GM21528 (cell line): ENCODE results near the gene ZFYVE28.

Source experiments
- ATAC-seq: cut with Tn5 transposase; IDR thresholded peaks from one replicate; pipeline ENCODE4 v1.9.1; 2021; ENCODE audit warnings: mild to moderate bottlenecking, moderate library complexity; ENCODE audit not compliant: unreplicated experiment, low FRiP score

Gene ZFYVE28

DNA sequence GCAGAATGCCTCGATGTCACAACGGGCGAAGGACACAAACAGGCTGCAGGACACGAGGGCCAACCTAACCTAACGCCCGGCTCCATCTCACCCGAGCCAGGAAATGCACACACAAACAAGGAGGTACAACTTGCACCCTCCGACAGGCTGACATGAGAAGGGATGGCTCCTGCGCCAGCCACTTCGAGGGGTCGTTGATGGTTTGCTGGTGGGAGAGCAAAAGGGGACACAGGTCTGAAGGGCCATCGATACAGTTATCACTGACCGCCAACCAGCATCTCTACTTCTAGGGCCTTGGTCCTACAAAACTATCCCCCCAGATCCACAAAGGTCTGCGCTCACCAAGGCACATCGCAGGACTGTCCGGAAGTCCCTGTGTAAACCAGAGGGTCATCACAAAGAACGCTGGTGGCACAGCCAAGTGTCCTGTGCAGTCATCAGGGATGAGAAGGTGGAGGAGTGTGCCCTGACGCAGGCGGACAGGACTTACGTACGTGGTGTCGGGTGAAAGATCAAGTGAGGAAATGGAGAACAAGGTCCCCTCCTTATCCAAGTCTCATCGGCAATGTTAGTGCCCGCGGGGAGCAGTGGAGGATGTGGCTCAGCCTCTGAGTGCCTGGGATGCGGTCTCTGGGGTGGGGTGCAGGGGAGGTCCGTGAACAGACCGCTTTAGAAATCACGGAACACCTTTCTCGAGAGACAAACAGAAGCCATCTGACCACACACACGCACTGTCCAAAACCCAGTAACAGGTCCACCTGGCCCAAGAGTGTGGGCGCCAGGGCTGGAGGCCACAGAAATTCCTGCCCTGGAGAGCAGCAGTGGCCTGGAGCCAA lies 163.6 kb downstream of the ZFYVE28 start:
- no peak for ATAC-seq

DNA sequence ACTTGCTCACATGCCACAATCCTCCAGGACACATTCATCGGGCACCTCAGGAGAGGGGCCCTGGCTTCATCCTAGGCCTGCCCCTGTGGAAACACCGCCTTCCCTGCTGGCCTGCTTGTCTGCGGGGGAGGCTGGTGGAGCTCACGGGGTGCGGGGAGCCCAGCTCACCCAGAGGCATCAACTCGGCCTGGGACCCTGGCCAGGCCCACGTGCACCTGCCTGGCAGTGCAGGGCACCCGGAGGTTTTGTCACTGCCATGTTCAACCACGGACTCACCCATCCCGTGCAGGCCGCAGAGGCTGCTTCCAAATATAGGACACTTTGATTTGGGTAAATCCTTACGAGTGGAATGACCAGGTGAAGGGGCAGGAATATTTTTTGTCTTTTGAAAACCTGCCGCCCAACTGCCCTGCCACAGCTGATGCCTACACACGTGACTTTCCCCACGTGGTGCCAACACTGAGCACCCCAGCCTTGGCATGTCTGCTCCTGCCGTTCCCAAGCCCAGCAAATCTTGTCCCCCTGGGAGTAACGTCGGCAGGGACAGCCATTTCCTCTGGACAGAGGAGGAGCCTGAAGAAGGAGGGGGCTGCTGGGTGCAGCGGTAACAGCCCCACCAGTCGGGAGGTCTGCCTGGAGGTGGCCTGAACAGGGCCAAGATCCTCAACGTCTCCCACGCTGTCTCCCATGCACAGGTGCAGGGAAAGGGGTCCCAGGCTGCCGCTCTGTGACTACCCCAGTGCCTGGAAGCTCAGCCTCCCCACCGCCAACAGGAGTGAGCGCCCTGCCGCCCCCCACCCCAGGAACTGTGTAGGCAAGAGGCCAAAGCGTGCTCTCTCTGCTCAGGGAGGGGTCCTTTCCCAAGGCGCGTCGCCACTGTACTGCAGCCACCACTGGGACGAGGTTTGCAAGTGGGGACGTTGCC lies 165.0 kb downstream of the ZFYVE28 start:
- no peak for ATAC-seq

DNA sequence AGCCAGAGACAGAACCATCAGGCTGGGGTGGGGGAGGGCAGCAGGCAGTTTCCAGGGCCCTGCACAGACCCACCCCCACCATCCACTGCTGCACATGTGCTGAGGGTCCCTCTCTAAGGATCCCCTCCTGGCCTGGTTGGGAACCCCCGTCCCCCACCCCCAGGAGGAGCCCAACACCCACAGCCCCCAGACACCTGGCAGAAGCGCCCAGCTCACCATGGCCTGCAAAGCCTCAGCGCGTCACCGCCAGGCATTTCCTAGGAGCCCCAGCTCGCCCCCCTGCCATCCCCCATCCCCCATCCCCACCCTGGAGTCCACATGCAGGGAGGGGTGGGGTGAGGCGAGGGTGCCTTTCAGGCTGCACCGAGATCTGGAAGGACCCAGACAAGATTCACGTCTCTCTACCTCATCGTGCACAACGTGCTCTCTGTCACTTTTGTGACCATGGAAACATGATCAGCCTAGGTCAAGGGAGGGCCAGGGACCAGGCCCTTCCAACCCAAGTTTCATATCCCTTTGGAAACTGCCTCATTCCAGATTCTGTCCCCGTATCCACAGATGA lies 165.8 kb downstream of the ZFYVE28 start:
- no peak for ATAC-seq

DNA sequence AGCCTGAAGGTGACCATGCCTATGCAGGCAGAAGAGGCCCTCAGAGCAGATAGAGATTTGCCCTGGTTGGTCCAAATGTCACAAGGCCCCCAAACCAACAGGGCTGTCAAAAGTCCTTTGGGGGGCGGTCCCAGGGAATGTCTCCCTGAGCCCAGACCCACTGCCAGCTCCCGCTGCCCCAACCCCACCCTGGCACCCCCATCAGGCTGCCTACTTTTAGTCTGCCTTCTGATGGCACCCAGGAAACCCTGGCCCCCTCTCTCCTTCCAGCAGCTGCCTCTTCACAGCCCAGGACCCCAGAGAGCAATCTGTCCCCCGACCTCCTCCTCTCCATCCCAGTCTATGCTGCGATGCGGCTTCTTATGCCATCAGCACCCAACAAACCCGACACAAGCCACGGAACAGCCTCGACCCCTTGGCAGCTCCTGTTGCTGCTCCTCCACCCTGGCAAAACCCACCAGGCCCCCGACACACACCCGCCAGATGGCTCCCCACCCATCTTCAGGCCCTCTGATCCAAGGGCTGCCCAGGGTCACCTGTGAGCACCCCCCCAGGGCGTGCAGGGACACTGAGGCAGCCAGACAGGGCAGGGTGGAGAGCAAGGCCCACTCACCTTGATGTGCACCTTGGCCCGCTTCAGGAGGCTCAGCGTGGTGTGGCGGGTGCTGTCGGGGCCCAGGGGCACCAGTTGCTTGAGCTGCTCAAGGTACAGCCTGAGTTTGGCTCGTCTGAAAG lies 166.5 kb downstream of the ZFYVE28 start:
- ATAC-seq = no peak

DNA sequence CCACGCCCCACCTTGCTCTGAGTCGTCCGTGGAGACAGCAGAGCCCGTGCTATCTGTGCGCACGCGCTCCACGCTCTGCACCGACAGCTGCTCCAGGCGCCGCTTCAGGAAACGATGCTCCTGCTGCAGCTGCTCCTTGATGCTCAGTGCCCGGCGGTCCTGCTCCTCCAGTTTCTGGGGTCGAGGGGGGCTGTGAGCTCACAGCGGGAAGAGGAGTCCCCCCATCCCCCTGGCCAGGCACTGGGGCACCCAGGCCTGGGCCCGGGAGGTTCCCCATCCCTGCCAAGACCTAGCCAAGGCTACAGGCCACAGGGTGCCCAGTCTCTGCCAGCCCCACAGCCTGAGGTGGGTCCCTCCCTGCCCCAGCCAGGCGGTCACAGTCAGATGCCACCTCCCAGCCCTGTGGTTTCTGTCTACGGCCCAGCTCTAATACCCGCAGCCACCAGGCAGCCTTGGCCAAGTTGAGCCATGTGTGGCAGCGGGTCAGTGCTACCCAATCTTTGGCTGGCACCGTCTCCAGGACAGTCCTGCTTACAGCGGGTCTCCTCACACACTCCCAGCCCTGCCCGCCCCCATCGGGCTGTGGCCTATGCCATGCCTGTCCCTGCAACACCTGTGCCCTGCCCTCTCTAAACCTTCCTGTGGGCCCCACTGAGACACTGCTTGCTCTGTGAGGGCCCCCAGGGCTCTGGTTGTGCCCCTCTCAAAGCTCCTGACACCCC lies 167.2 kb downstream of the ZFYVE28 start:
- ATAC-seq = no peak

DNA sequence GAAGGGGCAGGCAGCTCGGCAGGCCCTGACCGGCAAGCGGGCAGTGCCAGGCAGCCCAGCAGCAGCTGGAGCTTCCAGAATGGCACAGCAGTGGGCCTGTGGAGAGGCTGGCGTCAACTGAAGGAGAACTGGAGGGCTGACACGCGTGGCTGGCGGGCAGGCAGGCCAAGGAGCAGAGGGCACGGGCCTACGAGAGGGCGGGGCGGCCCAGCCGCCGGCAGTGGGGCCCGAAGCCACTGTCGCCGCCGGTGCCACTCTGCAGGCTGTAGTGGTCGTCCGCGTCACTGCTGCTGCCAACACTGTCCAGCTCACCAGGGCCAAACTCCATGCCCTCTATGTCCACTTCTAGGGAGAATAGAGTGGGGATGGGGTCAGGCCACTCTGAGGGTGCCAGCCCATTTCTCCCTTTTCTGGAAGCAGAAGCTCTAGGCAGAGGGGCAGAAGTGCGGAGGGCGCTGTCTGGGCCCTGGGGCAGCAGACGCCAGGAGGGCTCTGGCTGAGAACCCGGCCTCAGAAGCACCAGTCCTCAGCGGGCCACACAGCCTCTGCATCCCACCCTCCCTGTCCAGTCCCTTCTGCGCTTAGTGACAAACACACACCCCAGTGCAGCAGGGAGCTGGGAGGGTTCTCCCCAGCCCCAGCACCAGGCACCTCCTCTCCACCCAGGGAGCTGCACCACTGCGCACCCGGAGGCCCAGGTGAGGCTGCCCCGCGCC lies 167.9 kb downstream of the ZFYVE28 start:
- no peak for ATAC-seq

DNA sequence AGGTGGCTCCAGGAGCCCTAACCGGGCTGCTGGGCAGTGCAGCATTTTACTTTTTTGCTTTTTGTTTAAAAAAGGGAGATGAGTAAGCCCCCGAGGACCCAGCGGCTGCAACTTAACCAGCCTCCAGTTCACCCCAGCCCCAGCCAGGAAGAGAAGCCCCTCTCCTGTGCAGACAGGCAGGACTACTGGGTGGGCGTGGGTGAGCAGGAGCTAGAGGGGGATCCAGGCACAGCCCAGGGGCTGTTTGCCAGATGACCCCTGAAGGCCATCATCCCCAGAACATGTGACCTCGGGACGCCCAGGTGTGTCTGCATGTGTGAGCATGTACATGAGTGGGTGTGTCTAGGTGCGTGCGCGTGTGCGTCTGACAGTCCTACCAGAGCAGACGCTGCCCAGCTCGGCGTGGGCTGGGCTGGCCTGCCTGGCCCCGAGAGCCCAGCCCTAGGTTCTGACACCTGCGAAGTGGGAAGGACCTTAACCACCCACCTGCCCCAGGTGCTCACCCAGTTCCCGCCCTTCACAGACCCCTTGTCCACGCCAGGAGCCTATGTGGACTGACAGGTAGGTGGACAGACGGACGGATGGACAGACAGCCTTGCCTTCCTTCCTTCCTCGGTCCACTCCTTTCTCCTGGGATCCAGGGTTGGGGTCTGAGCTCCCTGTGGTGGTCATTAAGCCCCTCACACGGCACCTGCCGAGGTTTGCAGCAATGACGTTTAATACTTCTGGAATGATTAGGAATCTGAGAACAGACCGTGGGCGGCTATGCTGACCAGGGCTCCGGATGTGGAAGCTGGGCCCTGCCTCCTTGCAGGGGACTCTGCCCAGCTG lies 168.7 kb downstream of the ZFYVE28 start:
- no peak for ATAC-seq

DNA sequence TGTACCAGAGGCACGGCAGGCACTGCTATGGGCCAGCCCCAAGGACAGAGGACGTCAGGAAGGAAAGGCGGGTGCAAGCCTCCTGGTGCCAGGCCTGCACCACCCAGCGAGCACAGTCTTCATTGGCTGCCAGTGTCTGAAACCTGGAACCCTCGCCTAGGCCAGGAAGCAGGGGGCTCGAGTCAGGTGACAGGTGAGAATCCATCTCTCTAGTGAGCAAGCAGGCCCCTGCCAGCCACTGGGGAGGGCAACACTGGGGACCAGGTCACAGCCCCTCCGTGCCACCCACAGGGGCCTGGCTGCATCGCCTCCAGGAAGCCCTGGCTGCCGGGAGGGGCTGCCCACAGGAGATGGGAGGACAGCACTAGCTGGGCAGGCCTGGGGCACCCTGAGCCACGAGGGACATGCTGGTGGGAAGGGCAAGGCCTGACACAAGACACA lies 169.6 kb downstream of the ZFYVE28 start:
- no peak for ATAC-seq

DNA sequence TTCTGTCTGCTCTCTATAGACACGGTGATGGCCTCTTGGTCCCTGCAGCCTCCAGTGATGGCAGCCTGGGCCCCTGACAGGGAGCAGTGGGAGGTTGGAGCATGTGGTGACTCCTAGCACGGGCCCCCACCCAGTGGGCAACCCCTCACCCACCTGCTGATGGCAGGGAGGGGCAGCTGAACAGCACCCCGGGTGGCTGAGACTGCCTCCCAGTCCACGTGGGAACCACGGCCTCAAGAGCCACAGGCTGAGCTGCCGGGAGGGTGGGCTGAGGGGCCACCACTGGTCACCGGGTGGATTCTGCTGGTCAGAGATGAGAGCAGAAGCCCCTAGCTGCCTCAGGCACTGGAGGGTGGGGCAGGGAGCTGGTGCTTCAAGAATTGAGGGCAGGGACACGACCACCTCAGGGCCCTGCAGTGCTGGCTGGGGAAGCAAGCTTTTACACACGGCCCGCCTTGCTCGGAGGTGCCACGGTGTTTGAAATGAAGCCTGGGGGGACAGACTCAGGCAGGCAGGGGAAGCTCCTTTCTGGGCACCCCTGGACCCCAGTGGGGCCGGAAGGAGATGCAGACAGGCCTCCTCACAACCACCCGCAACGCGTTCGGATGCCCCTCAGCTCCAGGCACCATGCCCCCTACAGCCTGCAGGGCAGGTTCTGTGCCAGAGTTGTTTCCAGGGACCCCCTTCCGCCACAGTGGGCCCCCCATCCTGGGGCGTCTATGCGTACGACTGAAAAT lies 170.2 kb downstream of the ZFYVE28 start:
- no peak for ATAC-seq

DNA sequence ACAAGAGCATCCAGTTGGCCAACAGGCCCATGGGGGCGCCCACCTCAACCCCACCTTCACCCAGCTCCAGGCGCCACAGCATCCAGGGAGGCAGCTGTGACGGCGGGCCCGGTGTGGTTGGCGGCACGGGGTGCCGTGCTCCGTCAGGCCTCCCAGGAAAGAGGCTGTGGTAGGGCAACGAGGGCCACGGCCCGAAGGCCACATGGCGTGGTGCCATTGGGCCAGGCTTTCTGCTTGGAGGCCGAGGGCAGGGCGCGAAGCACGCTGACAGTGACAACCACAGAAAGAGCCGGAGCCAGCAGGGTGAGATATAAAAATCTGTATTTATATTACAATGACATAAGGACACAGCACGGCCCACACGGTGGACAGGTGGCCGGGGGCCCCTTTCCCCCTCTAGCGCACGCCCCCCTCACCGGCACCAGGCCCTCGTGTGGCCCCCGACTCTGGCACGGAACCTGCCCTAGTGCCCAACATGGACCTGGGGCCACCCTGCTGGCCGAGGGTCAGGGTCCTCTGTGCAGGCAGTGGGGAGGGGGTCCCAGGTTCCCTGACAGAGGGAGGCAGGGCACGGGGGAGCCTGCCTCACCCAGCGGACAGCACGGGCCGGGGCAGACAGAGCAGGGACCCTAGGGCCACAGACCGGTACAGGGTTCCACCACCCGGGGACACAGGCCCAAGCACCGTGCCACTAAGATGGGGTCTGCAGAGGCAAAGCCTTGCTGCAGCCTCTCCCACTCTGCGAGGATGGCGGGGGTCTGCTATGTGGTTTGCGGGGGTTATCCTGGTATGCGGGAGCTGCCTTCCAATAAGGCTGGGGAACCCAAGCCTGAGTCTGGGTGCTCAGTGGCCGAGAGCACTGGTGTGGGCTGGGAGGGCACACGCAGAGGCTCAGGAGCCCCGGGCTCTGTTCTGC lies 171.1 kb downstream of the ZFYVE28 start:
- no peak for ATAC-seq

DNA sequence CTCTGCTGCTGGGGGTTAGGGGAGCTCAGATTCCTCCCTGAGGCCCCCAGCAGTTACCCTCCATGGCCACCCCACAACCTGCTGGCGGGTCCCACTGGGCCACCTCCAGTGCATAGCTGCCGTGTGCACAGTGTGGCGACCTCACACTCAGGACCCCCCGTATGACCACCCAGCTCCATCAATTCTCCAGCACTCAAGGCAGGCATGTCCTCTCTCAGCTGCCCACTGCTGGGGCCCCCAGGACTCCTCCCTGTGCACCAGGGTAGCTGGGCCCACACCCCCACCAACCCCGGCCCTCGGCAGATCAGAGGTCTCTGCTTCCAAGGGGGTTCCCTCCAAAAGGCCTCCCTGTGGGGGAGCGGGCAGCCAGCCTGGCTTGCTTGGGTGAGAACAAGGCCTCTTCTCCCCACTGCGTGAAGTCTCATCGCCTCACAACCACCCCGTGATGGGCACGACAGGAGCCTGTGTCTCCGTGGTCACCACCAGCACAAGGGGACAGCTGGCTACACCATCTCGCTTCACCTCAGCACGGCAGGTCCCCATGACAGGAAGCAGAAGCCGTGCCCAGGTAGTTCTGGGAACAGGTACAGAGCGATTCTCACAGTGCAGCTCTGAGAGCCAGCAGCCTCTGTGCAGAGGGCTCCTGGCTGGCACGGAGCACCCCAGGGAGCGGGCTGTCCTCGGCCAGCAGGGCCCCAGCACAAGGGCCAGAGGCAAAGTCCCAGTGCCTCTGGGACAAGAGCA lies 171.9 kb downstream of the ZFYVE28 start:
- ATAC-seq = no peak

DNA sequence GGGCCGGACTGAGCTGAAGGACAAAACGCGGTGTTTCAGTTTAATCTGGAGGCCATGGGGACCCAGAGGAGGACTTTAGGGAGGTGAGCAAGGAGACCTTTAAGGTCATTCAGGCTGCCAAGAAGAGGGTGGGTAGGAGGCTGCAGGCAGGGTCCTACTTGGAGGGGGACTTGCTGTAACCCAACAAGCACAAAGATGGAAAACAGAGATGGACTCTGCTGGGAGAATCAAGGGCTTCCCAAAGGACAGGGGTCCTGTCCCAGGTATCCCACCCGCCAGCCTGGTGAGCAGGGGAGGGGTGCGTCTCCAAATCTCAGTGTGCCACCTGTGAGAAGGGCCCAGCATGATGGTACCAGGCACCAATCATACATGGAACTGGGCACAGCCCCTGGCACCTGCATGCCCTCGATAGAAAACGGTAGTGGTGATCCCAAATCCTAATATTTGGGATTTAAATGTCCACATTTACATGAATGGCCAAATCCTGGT lies 172.6 kb downstream of the ZFYVE28 start:
- ATAC-seq = no peak

DNA sequence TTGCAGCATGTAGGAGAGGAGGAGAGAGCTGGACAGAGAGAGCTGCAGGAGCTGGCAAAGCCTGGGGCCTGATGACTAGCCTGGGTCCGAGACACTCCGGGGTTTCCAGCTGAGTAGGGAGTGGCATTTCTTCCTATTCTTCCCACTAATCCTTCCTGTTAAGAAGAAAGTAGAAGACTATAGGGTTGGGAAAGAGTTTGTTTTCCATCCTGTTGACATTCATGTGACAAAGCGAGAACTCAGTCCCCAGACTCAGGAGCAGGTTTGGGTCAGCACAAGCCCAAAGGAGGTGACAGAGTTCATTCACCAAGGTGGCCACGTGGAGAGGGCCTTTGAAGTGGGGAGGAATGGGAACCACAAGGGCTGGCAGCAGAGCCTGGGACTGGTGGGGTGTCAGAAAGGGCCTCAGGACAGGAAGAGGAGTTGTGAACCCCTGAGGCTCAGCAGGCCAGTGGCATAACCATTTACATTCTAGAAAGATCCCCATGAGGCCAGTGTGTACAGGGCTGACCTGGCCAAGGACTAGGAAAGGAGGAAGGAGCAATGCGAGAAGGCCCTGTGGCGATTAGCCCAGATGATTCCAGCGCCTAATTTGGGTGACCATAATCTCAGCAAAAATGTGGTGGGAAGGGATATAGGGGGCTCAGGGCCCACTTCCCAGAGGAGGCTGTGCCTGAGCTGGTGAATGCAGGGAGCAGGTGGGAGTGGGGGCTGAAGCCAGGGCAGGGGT lies 173.2 kb downstream of the ZFYVE28 start:
- no peak for ATAC-seq

DNA sequence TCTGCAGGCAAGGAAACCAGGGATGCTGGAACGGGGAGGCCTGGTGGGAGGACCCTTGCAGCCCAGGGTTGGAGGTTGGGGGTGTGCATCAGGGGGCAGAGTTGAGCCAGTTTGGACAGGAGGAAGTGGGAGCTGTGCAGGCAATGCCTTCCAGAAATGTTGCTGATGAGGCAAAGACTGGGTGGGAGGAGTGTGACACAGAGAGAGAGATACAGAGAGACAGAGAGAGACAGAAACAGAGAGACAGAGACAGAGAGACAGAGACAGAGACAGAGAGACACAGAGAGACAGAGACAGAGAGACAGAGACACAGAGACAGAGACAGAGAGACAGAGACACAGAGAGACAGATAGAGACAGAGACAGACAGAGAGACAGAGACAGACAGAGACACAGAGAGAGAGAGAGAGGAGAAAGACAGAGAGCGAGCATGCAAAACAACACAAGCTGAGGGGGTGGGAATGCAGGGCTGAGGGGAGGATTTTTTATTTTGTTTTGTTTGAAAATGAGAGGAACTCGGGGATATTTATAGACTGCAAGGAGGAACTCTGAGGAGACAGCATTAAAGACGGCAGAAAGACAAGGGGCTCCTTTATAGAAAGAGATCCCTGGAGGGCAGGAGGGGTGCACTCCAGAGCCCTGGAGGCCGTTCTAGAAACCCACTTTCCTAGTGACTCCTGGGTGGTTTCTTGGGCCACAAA lies 174.6 kb downstream of the ZFYVE28 start:
- no peak for ATAC-seq
